ENCODE data around the gene GPR137B.

DNA sequence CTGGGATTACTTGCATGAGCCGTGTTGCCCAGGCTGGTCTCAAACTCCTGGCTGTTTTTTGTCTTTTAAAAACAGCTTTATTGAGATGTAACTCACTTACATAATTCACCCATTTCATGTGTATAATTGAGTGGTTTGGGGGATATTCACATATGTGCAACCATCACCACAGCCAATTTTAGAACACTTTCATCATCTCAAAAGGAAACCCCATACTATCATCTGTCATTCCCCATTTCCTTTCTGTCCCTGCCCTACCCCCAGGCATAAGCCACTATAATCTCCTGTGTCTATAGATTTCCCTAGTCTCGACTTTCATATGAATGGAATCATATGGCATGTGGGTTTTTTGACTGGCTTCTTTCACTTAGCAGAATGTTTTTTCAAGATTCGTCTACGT, 43.3 kb downstream of the GPR137B start:
- TF ChIP-seq, protein P1, sequence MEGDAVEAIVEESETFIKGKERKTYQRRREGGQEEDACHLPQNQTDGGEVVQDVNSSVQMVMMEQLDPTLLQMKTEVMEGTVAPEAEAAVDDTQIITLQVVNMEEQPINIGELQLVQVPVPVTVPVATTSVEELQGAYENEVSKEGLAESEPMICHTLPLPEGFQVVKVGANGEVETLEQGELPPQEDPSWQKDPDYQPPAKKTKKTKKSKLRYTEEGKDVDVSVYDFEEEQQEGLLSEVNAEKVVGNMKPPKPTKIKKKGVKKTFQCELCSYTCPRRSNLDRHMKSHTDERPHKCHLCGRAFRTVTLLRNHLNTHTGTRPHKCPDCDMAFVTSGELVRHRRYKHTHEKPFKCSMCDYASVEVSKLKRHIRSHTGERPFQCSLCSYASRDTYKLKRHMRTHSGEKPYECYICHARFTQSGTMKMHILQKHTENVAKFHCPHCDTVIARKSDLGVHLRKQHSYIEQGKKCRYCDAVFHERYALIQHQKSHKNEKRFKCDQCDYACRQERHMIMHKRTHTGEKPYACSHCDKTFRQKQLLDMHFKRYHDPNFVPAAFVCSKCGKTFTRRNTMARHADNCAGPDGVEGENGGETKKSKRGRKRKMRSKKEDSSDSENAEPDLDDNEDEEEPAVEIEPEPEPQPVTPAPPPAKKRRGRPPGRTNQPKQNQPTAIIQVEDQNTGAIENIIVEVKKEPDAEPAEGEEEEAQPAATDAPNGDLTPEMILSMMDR (IDR thresholded peaks at IDR 0.05; ENCODE audit: insufficient read depth, low read length, poor library complexity, severe bottlenecking), result no peak
- no peak for TF ChIP-seq EZH2phosphoT487 (conservative IDR thresholded peaks at IDR 0.05; ENCODE audit: low read length)

Measured in SU-DHL-6 (cell line).